ENCODE measurements around the gene MACROH2A1.

- TF ChIP-seq, protein P1, sequence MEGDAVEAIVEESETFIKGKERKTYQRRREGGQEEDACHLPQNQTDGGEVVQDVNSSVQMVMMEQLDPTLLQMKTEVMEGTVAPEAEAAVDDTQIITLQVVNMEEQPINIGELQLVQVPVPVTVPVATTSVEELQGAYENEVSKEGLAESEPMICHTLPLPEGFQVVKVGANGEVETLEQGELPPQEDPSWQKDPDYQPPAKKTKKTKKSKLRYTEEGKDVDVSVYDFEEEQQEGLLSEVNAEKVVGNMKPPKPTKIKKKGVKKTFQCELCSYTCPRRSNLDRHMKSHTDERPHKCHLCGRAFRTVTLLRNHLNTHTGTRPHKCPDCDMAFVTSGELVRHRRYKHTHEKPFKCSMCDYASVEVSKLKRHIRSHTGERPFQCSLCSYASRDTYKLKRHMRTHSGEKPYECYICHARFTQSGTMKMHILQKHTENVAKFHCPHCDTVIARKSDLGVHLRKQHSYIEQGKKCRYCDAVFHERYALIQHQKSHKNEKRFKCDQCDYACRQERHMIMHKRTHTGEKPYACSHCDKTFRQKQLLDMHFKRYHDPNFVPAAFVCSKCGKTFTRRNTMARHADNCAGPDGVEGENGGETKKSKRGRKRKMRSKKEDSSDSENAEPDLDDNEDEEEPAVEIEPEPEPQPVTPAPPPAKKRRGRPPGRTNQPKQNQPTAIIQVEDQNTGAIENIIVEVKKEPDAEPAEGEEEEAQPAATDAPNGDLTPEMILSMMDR (IDR thresholded peaks at IDR 0.05 in 2 of 3, conservative IDR thresholded peaks at IDR 0.05 in 1 of 3; ENCODE audit: control insufficient read depth in 2 of 3, extremely low read depth in 1 of 3, insufficient read depth in 1 of 3, low read depth in 3 of 3, low read length in 3 of 3): no peak
- no peak for TF ChIP-seq MAX (IDR thresholded peaks at IDR 0.05; ENCODE audit: low read depth, low read length)
- no peak for TF ChIP-seq MXI1 (IDR thresholded peaks at IDR 0.05; ENCODE audit: low read depth, low read length)
- TF ChIP-seq ZZZ3 (IDR thresholded peaks at IDR 0.05; ENCODE audit: control insufficient read depth, insufficient read length, low read depth): no peak
- no peak for TF ChIP-seq ATF7 (IDR thresholded peaks at IDR 0.05; ENCODE audit: low read depth)
- no peak for TF ChIP-seq EED (IDR thresholded peaks at IDR 0.05; ENCODE audit: low read depth)
- no peak for TF ChIP-seq REST (IDR thresholded peaks at IDR 0.05; ENCODE audit: low read depth, low read length)
- no peak for TF ChIP-seq ETV6 (conservative IDR thresholded peaks at IDR 0.05 in 1 of 2, IDR thresholded peaks at IDR 0.05 in 1 of 2; ENCODE audit: borderline replicate concordance in 1 of 2, low read depth in 1 of 2)
- no peak for TF ChIP-seq MEF2A (IDR thresholded peaks at IDR 0.05; ENCODE audit: insufficient read depth, low read depth, low read length)
- no peak for TF ChIP-seq STAT3 (IDR thresholded peaks at IDR 0.05; ENCODE audit: low read depth, low read length)
These were observed 75.3 kb downstream of the MACROH2A1 start for GRCh38 chr5:135323701-135324132.
